Loucy (cell line): ENCODE measurements around the gene HPDL.

Source experiments
- H2AFZ ChIP-seq: fragments of 200-600 bp; sonication (generic); 2 replicates; pipeline ENCODE4 v1.6.0; 2016; ENCODE audit warnings: antibody characterized with exemption, mild to moderate bottlenecking, low read length, moderate library complexity
- H3F3A ChIP-seq: fragments of 200-600 bp; 2 replicates; pipeline ENCODE4 v1.6.0; 2016; ENCODE audit warnings: antibody characterized with exemption, low read depth, mild to moderate bottlenecking
- H3K27me3 ChIP-seq: fragments of 200-600 bp; sonication (generic); 2 replicates; pipeline ENCODE4 v1.6.1; 2014; ENCODE audit warnings: low read length, mild to moderate bottlenecking; ENCODE audit not compliant: insufficient read depth, poor library complexity, severe bottlenecking
- H3K36me3 ChIP-seq: fragments of 200-600 bp; sonication (generic); 2 replicates; pipeline ENCODE4 v1.6.1; 2016; ENCODE audit warnings: low read length; ENCODE audit not compliant: insufficient read depth
- H3K4me1 ChIP-seq: fragments of 200-600 bp; sonication (generic); 2 replicates; pipeline ENCODE4 v1.5.1; 2014; ENCODE audit warnings: low read length, mild to moderate bottlenecking; ENCODE audit not compliant: insufficient read depth, poor library complexity, severe bottlenecking
- H3K4me2 ChIP-seq: fragments of 200-600 bp; sonication (generic); 2 replicates; pipeline ENCODE4 v1.6.0; 2014; ENCODE audit warnings: antibody characterized with exemption, low read length, low read depth, mild to moderate bottlenecking; ENCODE audit not compliant: poor library complexity, severe bottlenecking
- H3K4me3 ChIP-seq: fragments of 200-600 bp; sonication (generic); 2 replicates; pipeline ENCODE4 v1.5.1; 2014; ENCODE audit warnings: low read length, mild to moderate bottlenecking, mixed read lengths; ENCODE audit not compliant: poor library complexity, severe bottlenecking
- H3K79me2 ChIP-seq: fragments of 200-600 bp; sonication (generic); 2 replicates; pipeline ENCODE4 v1.6.1; 2014; ENCODE audit warnings: low read length; ENCODE audit not compliant: insufficient read depth
- H3K9ac ChIP-seq: fragments of 200-600 bp; sonication (generic); 2 replicates; pipeline ENCODE4 v1.6.0; 2014; ENCODE audit warnings: mild to moderate bottlenecking, low read depth, low read length, moderate library complexity; ENCODE audit not compliant: poor library complexity, severe bottlenecking
- H3K9me2 ChIP-seq: fragments of 200-600 bp; sonication (generic); replicated peaks from 2 replicates; pipeline ENCODE4 v1.6.1; 2016; ENCODE audit warnings: low read depth, low read length, mixed read lengths
- H3K9me3 ChIP-seq: fragments of 200-600 bp; sonication (generic); 2 replicates; pipeline ENCODE4 v1.6.1; 2014; ENCODE audit warnings: mild to moderate bottlenecking, antibody characterized with exemption, low read length, low read depth; ENCODE audit not compliant: insufficient read depth
- H4K20me1 ChIP-seq: fragments of 200-600 bp; sonication (generic); 2 replicates; pipeline ENCODE4 v1.6.0; 2014; ENCODE audit warnings: antibody characterized with exemption, low read length, mild to moderate bottlenecking; ENCODE audit not compliant: insufficient read depth, poor library complexity, severe bottlenecking
- EZH2phosphoT487 ChIP-seq: fragments of 200-600 bp; IDR thresholded peaks from 2 replicates; pipeline ENCODE4 v1.6.1; 2018; ENCODE audit warnings: antibody characterized with exemption, mild to moderate bottlenecking, moderate library complexity, borderline replicate concordance
- TF ChIP-seq, protein P1 (sequence below): fragments of 200-600 bp; sonication (generic); conservative IDR thresholded peaks from 2 replicates; pipeline ENCODE4 v1.5.1; 2014; ENCODE audit warnings: mild to moderate bottlenecking, antibody characterized with exemption, low read length

HPDL gene

DNA sequence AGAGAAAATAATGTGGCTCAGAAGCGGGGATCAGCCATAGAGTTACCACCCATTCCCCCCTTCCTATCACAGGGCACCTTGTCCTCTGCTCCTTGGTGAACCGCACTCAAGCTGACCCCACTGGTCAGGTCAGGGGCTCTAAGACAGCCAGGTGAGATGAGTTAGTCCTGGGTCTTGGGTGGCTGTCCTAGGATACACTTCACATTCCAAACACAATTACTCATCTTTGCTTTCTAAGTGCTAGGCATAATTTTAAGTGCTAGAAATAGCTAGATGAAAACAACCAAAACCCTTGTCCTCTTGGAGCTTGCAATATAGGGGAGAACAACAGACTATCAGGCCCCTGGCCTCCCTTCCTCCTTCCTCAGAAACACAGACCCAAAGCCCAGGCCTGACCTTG, 21.3 kb downstream of the HPDL start:
- Histone ChIP-seq H4K20me1 (peaks cover 7% of the 10 kb centered on the region), H3K79me2 (peaks cover 18% of the 10 kb centered on the region), H3K4me2 (no peak overlapping the region), H3K9ac (no peak overlapping the region), H3K27me3 (no peaks in the 10 kb centered on the region), H3K36me3 (peaks cover 34% of the 10 kb centered on the region; the same call in 1 of the 2 replicates), H3K4me3 (no peak overlapping the region), H3F3A (no peaks in the 10 kb centered on the region), H3K9me2 (no peaks in the 10 kb centered on the region), H3K9me3 (no peaks in the 10 kb centered on the region), H3K4me1 (peaks cover 6% of the 10 kb centered on the region), H2AFZ (no peak overlapping the region)
- no peak for TF ChIP-seq EZH2phosphoT487
- TF ChIP-seq, protein P1, sequence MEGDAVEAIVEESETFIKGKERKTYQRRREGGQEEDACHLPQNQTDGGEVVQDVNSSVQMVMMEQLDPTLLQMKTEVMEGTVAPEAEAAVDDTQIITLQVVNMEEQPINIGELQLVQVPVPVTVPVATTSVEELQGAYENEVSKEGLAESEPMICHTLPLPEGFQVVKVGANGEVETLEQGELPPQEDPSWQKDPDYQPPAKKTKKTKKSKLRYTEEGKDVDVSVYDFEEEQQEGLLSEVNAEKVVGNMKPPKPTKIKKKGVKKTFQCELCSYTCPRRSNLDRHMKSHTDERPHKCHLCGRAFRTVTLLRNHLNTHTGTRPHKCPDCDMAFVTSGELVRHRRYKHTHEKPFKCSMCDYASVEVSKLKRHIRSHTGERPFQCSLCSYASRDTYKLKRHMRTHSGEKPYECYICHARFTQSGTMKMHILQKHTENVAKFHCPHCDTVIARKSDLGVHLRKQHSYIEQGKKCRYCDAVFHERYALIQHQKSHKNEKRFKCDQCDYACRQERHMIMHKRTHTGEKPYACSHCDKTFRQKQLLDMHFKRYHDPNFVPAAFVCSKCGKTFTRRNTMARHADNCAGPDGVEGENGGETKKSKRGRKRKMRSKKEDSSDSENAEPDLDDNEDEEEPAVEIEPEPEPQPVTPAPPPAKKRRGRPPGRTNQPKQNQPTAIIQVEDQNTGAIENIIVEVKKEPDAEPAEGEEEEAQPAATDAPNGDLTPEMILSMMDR: no peak

DNA sequence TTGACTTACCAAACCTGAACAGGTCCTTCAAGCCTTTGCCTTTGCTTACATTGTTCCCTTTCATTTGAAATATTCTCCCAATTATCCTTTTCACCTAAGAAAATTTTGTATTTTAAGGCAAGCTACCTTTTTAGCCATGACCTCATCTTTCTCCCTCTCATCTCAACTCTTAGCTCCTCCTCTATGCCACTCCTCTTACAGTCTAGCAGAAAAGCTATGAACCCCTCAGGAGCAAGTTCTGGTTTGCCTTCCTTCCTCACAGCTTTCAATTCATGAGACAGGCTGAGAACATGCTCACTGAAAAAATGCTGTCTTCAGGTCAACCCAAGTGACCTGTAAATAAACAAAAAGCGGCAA, 21.9 kb downstream of the HPDL start:
- Histone ChIP-seq H3K4me2 (no peak overlapping the region), H3K36me3 (peaks cover 28% of the 10 kb centered on the region; the same call in 1 of the 2 replicates), H3K9me3 (no peaks in the 10 kb centered on the region), H4K20me1 (peaks cover 1% of the 10 kb centered on the region), H3K4me3 (no peak overlapping the region), H3K9me2 (no peaks in the 10 kb centered on the region), H3K4me1 (peaks cover under 1% of the 10 kb centered on the region), H3F3A (no peaks in the 10 kb centered on the region), H3K9ac (no peak overlapping the region), H3K79me2 (peaks cover 12% of the 10 kb centered on the region), H2AFZ (no peak overlapping the region), H3K27me3 (no peaks in the 10 kb centered on the region)
- TF ChIP-seq, protein P1: no peak
- TF ChIP-seq EZH2phosphoT487: no peak

DNA sequence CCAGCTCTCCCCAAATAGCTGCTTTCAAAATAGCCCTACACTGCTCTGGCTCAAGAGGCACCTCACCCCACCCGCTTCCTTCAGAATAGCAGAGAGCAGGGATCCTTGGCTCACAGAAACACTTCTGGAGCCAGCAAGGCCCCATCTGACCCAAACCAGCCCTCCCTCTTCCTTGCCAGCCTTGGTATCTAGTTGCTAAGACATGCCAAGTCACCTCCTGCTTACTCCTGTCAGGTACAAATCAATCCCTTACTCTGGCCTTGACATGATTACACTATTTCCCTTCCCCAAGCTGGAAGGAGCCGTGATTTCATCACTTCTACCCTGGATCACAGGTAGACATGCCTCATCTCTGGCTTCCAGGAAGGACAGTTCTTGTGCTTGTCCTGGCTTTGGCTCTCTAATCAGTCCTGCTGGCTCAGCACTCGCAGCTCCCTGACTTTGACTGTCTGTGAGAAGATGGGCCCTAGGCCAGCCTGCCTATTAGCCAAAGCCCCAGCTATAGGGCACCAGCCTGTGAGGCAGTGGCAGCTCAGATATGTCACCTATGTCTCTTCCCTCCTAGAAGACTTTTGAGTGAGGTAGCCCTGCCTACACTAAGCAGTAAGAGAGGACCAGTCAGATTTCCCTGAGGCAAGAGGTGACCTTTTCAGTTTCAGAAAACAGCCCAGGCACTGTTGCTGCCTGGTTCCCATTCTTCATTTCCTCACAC, 22.4 kb downstream of the HPDL start:
- TF ChIP-seq EZH2phosphoT487: no peak
- TF ChIP-seq, protein P1: no peak
- Histone ChIP-seq H2AFZ (no peak overlapping the region), H3K9ac (no peak overlapping the region)

More for the DNA sequence above, 22.4 kb downstream of the HPDL start:
- Histone ChIP-seq H4K20me1 (no peaks in the 10 kb centered on the region), H3K9me2 (no peaks in the 10 kb centered on the region), H3K27me3 (no peaks in the 10 kb centered on the region), H3F3A (no peaks in the 10 kb centered on the region), H3K9me3 (no peaks in the 10 kb centered on the region), H3K36me3 (peaks cover 23% of the 10 kb centered on the region; the same call in 1 of the 2 replicates), H3K4me1 (no peaks in the 10 kb centered on the region), H3K4me2 (no peak overlapping the region), H3K79me2 (peaks cover 7% of the 10 kb centered on the region; the same call in 1 of the 2 replicates), H3K4me3 (no peak overlapping the region)
